Tibial nerve (tissue), 4 donors: ENCODE results near the gene CDH13. TPM values are rescaled to one million over a fixed set of nuclear protein-coding genes. Genes with fewer than 3 reads are reported as not detected.

Source experiments
- DNase-seq, 2 donors: peaks; one replicate each; pipeline ENCODE4 v3.0.0-alpha.2; 2019; ENCODE audit warnings: low spot score in 2 of 2
- H3K27ac ChIP-seq, 4 donors: fragments of 200-600 bp; sonication (generic) in 3 of 4; one replicate each; pipeline ENCODE4 v1.5.1; 2017 to 2019; ENCODE audit warnings: mild to moderate bottlenecking in 1 of 4
- H3K27me3 ChIP-seq, 2 donors: fragments of 200-600 bp; sonication (generic) in 1 of 2; one replicate each; pipeline versions ENCODE4 v1.5.1 to v1.6.0; 2017 to 2019
- H3K36me3 ChIP-seq, 3 donors: fragments of 200-600 bp; sonication (generic); one replicate each; pipeline ENCODE4 v1.5.1; 2018 to 2019
- H3K4me1 ChIP-seq, 4 donors: fragments of 200-600 bp; sonication (generic) in 3 of 4; one replicate each; pipeline ENCODE4 v1.5.1; 2017 to 2019
- H3K4me3 ChIP-seq, 4 donors: fragments of 200-600 bp; sonication (generic) in 3 of 4; one replicate each; pipeline ENCODE4 v1.5.1; 2017 to 2019; ENCODE audit warnings: mild to moderate bottlenecking in 1 of 4, moderate library complexity in 1 of 4
- H3K9me3 ChIP-seq, 4 donors: fragments of 200-600 bp; sonication (generic) in 3 of 4; one replicate each; pipeline ENCODE4 v1.5.1; 2017 to 2019
- EP300 ChIP-seq, 2 donors: sonication (generic); formaldehyde crosslinking; IDR thresholded peaks; one replicate each; pipeline ENCODE4 v1.6.1; 2017; ENCODE audit warnings: antibody characterized with exemption in 2 of 2, mild to moderate bottlenecking in 1 of 2
- POLR2A ChIP-seq, 2 donors: fragments of 450-650 bp; IDR thresholded peaks; one replicate each; pipeline ENCODE4 v1.6.1; 2017; ENCODE audit warnings: antibody characterized with exemption in 2 of 2, mild to moderate bottlenecking in 2 of 2, moderate library complexity in 2 of 2
- WGBS, 2 donors: methylation state at CpG; one replicate each; pipeline ENCODE4 v1.1.5; 2018; 5-methylcytosine and 5-hydroxymethylcytosine counted together
- total RNA-seq, 4 donors: library from RNA; depleted of rRNA; stranded (reverse); fragments of >200 nt; gene quantifications; one replicate each; pipeline ENCODE4 v1.1.0, GENCODE V29; 2016
- TF ChIP-seq, protein P1 (sequence below), 5 experiments: fragments of 200-600 bp in 3 of 5; fragments of 450-650 bp in 2 of 5; sonication (generic) in 3 of 5; IDR thresholded peaks; one replicate each; pipeline ENCODE4 v1.5.1; 2016 to 2019; ENCODE audit warnings: antibody characterized with exemption in 5 of 5, mild to moderate bottlenecking in 3 of 5, moderate library complexity in 2 of 5

Gene CDH13
- total RNA-seq, 4 donors from 2014 or later = 4.1 to 14.4 (median 5.8) TPM

DNA sequence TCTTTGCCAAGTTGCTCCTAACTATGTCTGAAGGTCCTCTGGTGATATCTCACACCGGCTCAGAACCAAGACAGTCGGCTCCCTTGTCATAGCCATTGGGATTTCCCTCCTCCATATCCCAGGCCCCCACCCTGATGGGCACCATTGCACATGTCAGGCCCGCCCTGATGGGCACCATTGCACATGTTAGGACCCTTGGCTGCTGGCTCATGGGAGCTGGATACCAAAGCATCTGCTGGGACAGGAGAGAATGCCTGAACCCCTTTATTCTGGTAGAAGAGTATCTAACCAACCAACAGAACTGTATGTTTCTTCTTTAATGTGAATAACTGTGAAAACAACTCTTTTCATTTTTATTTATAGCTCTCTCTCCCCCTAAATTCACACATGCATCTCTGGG is 726.5 kb downstream of the CDH13 start:
- Histone ChIP-seq H3K36me3 (no peaks in the 10 kb centered on the region), H3K4me3 (no peak overlapping the region), H3K27me3 (no peaks in the 10 kb centered on the region), H3K27ac (no peak overlapping the region), H3K4me1 (no peaks in the 10 kb centered on the region), H3K9me3 (no peaks in the 10 kb centered on the region)
- TF ChIP-seq, protein P1, sequence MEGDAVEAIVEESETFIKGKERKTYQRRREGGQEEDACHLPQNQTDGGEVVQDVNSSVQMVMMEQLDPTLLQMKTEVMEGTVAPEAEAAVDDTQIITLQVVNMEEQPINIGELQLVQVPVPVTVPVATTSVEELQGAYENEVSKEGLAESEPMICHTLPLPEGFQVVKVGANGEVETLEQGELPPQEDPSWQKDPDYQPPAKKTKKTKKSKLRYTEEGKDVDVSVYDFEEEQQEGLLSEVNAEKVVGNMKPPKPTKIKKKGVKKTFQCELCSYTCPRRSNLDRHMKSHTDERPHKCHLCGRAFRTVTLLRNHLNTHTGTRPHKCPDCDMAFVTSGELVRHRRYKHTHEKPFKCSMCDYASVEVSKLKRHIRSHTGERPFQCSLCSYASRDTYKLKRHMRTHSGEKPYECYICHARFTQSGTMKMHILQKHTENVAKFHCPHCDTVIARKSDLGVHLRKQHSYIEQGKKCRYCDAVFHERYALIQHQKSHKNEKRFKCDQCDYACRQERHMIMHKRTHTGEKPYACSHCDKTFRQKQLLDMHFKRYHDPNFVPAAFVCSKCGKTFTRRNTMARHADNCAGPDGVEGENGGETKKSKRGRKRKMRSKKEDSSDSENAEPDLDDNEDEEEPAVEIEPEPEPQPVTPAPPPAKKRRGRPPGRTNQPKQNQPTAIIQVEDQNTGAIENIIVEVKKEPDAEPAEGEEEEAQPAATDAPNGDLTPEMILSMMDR (IDR thresholded peaks at IDR 0.05) = no peak
- TF ChIP-seq EP300 (IDR thresholded peaks at IDR 0.05) (no peak), POLR2A (IDR thresholded peaks at IDR 0.05) (no peak)
- DNase-seq = no peak
- 85 to 87% methylated on average over 3 of the region's 3 CpGs for WGBS, 2 donors

DNA sequence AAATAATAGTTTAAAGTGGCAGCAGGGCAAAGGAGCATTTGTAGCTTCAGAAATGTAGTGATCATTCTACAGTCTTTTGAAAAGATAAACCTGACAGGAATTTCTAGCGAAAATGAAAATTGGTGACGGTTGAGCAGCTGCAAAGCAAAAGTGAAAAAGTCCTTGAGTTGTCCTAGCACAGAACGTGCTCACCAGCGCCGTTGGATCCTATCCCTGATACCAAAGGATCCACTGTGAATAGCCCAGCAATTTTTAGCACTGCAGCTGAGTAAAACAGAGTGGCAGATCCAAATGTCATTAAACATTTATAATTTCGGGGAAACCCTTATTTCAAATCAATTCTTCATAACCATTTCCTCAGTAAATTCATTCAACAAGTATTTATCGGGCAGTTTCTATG is 727.2 kb downstream of the CDH13 start:
- no peak for DNase-seq
- WGBS, 2 donors = 74 to 85% methylated on average over 7 of the region's 7 CpGs
- Histone ChIP-seq H3K27me3 (no peaks in the 10 kb centered on the region), H3K4me3 (no peak overlapping the region), H3K36me3 (no peaks in the 10 kb centered on the region), H3K4me1 (no peaks in the 10 kb centered on the region), H3K9me3 (no peaks in the 10 kb centered on the region), H3K27ac (no peak overlapping the region)
- no peak for TF ChIP-seq EP300 (IDR thresholded peaks at IDR 0.05)
- TF ChIP-seq, protein P1 (IDR thresholded peaks at IDR 0.05) = no peak
- no peak for TF ChIP-seq POLR2A (IDR thresholded peaks at IDR 0.05)

DNA sequence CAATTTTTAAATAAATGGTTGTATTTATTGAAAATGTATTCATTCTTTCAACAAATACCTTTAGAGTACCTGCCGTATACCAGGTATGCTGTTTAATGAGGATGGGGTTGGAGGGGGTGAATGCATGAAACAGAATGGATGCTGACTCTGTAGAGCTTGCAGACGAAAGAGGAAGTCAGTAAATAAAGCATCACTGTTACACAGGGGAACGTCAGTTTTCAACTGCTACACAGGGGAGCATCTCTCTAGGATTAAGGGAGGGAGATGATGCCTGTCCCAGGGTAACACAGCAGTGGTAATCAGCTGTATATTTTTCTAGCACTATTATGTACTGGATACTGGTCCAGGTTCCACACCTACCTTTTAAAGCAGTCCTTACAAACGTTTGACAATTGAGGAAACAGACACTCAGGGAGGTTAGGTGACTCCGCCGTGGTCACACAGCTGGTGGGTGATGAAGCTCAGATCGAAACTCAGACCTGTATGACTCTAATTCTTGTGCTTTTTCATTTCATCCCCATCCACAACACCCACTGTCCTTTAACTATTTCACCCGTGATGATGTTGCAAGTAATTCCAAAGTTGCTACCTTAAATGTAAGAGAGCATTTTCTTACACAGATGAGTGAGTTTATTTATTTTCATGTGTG is 728.9 kb downstream of the CDH13 start:
- Histone ChIP-seq H3K9me3 (no peaks in the 10 kb centered on the region), H3K27me3 (no peaks in the 10 kb centered on the region), H3K4me1 (no peaks in the 10 kb centered on the region), H3K36me3 (no peaks in the 10 kb centered on the region), H3K27ac (no peak overlapping the region), H3K4me3 (no peak overlapping the region)
- WGBS, 2 donors = 70 to 72% methylated on average over 8 of the region's 8 CpGs
- TF ChIP-seq EP300 (IDR thresholded peaks at IDR 0.05) (no peak), POLR2A (IDR thresholded peaks at IDR 0.05) (no peak)
- TF ChIP-seq, protein P1 (IDR thresholded peaks at IDR 0.05) = no peak
- DNase-seq = no peak

DNA sequence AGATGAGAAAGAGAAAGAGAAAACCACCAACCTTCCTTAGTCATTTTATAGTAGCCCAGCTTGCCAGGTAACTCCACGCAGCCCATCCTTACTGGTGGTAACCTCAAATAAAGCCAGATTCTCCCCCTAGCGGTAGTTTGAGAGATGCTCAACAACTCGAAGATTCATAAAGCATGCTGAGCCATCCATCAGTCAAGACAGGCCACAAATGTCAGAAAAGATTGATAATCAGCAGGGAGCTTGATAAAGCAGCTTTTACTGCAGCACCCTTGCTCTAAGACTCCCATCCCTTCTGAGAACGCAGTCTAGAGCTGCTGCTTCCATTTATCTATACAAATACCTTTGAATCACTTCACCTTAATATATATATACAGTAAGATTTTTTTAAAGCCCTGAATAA is 729.5 kb downstream of the CDH13 start:
- no peaks in the 10 kb centered on the region for H3K9me3 ChIP-seq
- 5 to 13% methylated on average over 4 of the region's 4 CpGs for WGBS, 2 donors
- peak in 1 of 2 donors; percentile 19 for DNase-seq
- no peaks in the 10 kb centered on the region for H3K4me1 ChIP-seq
- H3K36me3 ChIP-seq = no peaks in the 10 kb centered on the region
- no peaks in the 10 kb centered on the region for H3K27me3 ChIP-seq
- no peak overlapping the region for H3K4me3 ChIP-seq
- no peak overlapping the region for H3K27ac ChIP-seq
- TF ChIP-seq EP300 (IDR thresholded peaks at IDR 0.05) = no peak
- TF ChIP-seq, protein P1 (IDR thresholded peaks at IDR 0.05) = peak; percentile 50 to 65 (median 56)

DNA sequence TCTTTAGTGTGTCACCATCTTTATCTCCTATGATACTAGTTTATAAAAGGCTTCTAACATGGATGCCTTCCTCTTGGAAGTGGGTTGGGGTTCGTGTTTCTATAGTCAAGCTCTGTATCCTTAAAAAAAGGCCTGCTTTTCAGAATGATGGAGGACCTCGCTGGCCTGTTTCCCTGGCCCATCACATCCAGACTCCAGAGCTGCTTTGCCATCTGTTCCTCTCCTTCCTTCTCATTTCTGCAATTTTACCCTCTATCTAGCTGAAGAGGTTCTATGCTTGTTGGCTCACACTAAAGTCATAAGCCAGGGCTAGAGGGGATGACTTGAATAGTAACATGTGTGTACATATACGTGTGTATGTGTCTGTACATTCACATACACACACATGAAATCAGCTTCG is 730.2 kb downstream of the CDH13 start:
- peaks cover 0 to 5% (median 0%) of the 10 kb centered on the region in 4 donors for H3K9me3 ChIP-seq
- no peaks in the 10 kb centered on the region for H3K36me3 ChIP-seq
- no peaks in the 10 kb centered on the region for H3K4me1 ChIP-seq
- TF ChIP-seq, protein P1 (IDR thresholded peaks at IDR 0.05) = no peak
- TF ChIP-seq EP300 (IDR thresholded peaks at IDR 0.05) = no peak
- no peak overlapping the region for H3K27ac ChIP-seq
- H3K27me3 ChIP-seq = no peaks in the 10 kb centered on the region
- 81 to 84% methylated on average over 4 of the region's 4 CpGs for WGBS, 2 donors
- no peak for DNase-seq
- no peak overlapping the region for H3K4me3 ChIP-seq
